SIG-M5 (cell line): ENCODE results near the gene SENP5.

ENCODE experiments used
- DNase-seq: peaks from one replicate; lab custom pipeline; 2025; lab: John Stamatoyannopoulos, UW

SENP5 gene

GRCh38 chr3:196969134-196969659, 101.5 kb downstream of the SENP5 start:
- no peak for DNase-seq

DNA sequence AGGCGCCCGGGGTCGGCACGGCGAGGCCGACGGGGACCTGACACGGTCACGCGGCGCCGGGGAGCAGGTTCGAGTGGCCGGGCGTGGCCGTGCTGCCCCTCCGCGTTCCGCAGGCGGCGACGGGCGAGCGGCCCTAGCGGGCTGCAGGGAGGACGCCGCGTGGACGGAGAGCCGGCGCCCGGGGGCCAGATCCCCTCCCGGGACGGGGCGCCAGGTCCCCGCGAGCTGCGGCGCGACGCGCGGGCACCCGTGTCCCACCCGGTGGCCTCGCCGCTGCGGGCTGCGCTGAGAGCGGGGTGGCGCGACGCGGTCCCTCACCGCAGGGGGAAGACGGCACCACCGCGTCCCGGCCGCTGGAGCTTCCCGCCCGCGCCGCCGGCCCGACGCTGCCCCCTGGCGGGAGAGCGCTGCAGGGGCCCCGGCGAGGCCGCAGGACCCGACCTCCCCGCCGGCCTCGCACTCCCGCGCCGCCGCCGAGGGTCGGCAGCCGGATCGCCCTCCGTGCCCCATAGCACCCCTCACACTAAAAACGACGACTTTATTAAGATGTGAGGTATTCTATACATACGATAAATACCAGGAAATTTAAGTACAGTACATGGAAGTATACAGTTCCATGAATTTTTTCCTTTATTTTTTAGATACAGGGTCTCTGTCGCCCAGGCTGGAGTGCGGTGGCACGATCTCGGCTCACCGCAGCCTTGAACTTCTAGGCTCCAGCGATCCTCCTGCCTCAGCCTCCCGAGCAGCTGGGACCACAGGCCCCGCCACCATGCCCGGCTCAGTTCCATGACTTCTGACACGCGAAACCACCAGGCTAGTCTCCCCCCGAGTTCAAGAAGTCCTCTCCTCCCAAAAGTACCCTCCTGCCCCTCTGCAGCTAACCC, 102.2 kb downstream of the SENP5 start:
- no peak for DNase-seq

- no peak for DNase-seq
Observed at GRCh38 chr3:196970547-196971093, 102.9 kb downstream of the SENP5 start.

DNA sequence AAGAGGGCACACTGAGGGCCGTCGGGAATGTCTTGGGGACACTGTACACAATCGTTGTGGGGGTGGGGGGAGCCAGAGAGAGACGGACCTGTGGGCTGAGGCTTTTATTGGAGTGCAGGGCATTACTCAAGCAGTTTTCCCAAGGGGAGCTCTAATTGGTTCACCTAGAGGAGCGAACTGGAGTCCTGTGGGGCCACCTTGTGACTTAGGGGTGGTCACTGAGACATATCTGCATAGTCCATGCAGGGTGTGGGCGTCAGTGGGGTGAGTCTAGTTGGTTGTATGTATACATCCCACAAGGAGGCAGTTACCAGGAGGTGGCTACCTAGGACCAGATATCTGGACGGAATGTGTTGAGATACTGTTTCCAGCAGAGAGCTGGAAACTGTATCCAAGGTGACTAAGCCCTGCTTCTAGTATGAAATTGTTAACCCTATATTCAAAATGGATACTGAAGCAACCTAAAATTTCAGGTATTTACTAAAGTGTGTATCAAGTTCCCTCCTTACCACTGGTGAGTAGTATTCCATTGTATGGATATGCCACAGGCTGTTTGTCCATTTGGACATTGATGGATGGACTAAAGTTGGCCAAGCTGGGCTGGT, 103.5 kb downstream of the SENP5 start:
- no peak for DNase-seq

GRCh38 chr3:196974661-196975060, 106.9 kb downstream of the SENP5 start:
- no peak for DNase-seq

DNA sequence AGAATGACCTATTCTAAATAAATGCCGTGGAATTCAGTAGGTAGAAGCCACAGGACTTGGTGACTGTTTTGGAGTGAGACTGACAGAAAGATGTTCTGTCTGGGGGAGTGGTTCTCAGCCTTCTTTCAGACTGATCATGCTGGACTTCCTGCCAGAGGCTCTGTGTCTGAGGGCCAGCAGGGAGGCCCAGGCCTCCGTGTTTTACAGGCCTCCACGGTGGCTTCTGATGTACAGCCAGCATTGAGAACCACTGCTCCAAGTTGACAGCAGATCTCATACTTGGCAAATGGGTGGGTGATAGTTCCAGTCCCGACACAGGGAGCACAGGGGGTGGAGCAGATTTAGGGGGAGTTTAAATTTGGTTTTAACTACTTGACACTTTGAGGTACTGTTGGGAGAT, 107.6 kb downstream of the SENP5 start:
- DNase-seq, result no peak

- no peak for DNase-seq
Observed at GRCh38 chr3:196976941-196977340, 109.2 kb downstream of the SENP5 start.

GRCh38 chr3:196979545-196979944, 111.8 kb downstream of the SENP5 start:
- DNase-seq, result no peak

DNA sequence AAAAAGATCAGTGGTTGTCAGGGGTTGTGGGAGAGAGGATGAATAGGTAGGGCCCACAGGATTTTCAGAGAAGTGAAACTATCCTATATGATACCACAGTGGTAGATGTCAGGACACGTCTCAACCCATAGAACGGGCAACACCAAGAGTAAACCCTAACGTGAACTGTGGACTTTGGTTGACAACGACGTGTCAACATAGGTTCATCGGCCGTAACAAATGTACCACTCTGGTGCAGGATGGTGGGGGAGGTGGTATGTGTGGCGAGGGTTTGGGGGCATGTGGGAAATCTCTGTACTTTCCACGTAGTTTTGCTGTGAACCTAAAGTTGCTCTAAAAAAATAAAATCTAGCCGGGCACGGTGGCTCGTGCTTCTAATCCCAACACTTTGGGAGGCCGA, 113.9 kb downstream of the SENP5 start:
- DNase-seq, result no peak

GRCh38 chr3:196983186-196983585, 115.5 kb downstream of the SENP5 start:
- DNase-seq, result no peak
